ENCODE results near the gene FRMD8.

The FRMD8 gene

GRCh38 chr11:65376138-65376713, 10.2 kb upstream of the FRMD8 start:
- no peak for DNase-seq

GRCh38 chr11:65377036-65377435, 9.4 kb upstream of the FRMD8 start:
- no peak for DNase-seq

- no peak for DNase-seq
These were observed 8.7 kb upstream of the FRMD8 start for GRCh38 chr11:65377777-65378176.

- DNase-seq = peak; percentile 41 to 69
These were observed 8.1 kb upstream of the FRMD8 start for GRCh38 chr11:65378208-65378927.

- no peak for DNase-seq
These were observed 7.4 kb upstream of the FRMD8 start for GRCh38 chr11:65378928-65379638.

GRCh38 chr11:65379698-65380459, 6.6 kb upstream of the FRMD8 start:
- DNase-seq = no peak

GRCh38 chr11:65380460-65381119, 5.8 kb upstream of the FRMD8 start:
- DNase-seq = no peak

GRCh38 chr11:65381716-65382032, 4.8 kb upstream of the FRMD8 start:
- DNase-seq = peak; percentile 62 to 66

GRCh38 chr11:65382033-65382803, 4.2 kb upstream of the FRMD8 start, which contains the start of gene SLC25A45:
TSS of gene SLC25A45 (minus strand) at chr11:65382646. CDS start at chr11:65381951, 695 bp downstream.
- DNase-seq = peak; percentile 96 to 98

- no peak for DNase-seq
These were observed 3.6 kb upstream of the FRMD8 start for GRCh38 chr11:65382804-65383368.

- no peak for DNase-seq
These were observed 2.7 kb upstream of the FRMD8 start for GRCh38 chr11:65383778-65384177.

- no peak for DNase-seq
These were observed 2.0 kb upstream of the FRMD8 start for GRCh38 chr11:65384301-65384889.

GRCh38 chr11:65388731-65389130, 2.3 kb downstream of the FRMD8 start:
- DNase-seq = no peak

- DNase-seq = no peak
These were observed 3.0 kb downstream of the FRMD8 start for GRCh38 chr11:65389294-65389980.

GRCh38 chr11:65390099-65390941, 3.9 kb downstream of the FRMD8 start:
- no peak for DNase-seq

- DNase-seq = no peak
These were observed 4.6 kb downstream of the FRMD8 start for GRCh38 chr11:65390996-65391395.

- DNase-seq = no peak
These were observed 5.9 kb downstream of the FRMD8 start for GRCh38 chr11:65392186-65392829.

- no peak for DNase-seq
These were observed 6.5 kb downstream of the FRMD8 start for GRCh38 chr11:65392899-65393298.

- DNase-seq = no peak
These were observed 7.2 kb downstream of the FRMD8 start for GRCh38 chr11:65393513-65394079.

All from inflammatory macrophage treated with lipopolysaccharide for 1 hour (primary cell).